ENCODE measurements around the gene TMPRSS2.

The TMPRSS2 gene

GRCh38 chr21:41507521-41508414, at the start of gene TMPRSS2:
Gene TMPRSS2, minus strand, starts transcription at chr21:41508158. Its CDS starts 10,025 bp downstream, at chr21:41498133.
- no peak for DNase-seq

- no peak for DNase-seq
Observed at GRCh38 chr21:41555057-41555456, 47.1 kb upstream of the TMPRSS2 start.

GRCh38 chr21:41552254-41552653, 44.3 kb upstream of the TMPRSS2 start:
- no peak for DNase-seq

GRCh38 chr21:41548781-41549180, 40.8 kb upstream of the TMPRSS2 start:
- DNase-seq: no peak

GRCh38 chr21:41547111-41547510, 39.2 kb upstream of the TMPRSS2 start:
- no peak for DNase-seq

- no peak for DNase-seq
Observed at GRCh38 chr21:41545500-41546359, 37.8 kb upstream of the TMPRSS2 start.

GRCh38 chr21:41542727-41543126, 34.8 kb upstream of the TMPRSS2 start:
- no peak for DNase-seq

GRCh38 chr21:41537356-41537755, 29.4 kb upstream of the TMPRSS2 start:
- no peak for DNase-seq

GRCh38 chr21:41536827-41537103, 28.8 kb upstream of the TMPRSS2 start:
- no peak for DNase-seq

- no peak for DNase-seq
Observed at GRCh38 chr21:41536076-41536826, 28.3 kb upstream of the TMPRSS2 start.

GRCh38 chr21:41530366-41530765, 22.4 kb upstream of the TMPRSS2 start:
- DNase-seq: no peak

- no peak for DNase-seq
Observed at GRCh38 chr21:41529769-41530168, 21.8 kb upstream of the TMPRSS2 start.

GRCh38 chr21:41526478-41527087, 18.6 kb upstream of the TMPRSS2 start:
- no peak for DNase-seq

- no peak for DNase-seq
Observed at GRCh38 chr21:41523175-41523574, 15.2 kb upstream of the TMPRSS2 start.

- no peak for DNase-seq
Observed at GRCh38 chr21:41521489-41522027, 13.6 kb upstream of the TMPRSS2 start.

GRCh38 chr21:41520560-41521442, 12.8 kb upstream of the TMPRSS2 start:
- DNase-seq: no peak

- no peak for DNase-seq
Observed at GRCh38 chr21:41519806-41520559, 12.0 kb upstream of the TMPRSS2 start.

- no peak for DNase-seq
Observed at GRCh38 chr21:41518757-41519156, 10.8 kb upstream of the TMPRSS2 start.

- no peak for DNase-seq
Observed at GRCh38 chr21:41511858-41512257, 3.9 kb upstream of the TMPRSS2 start.

GRCh38 chr21:41510500-41510899, 2.5 kb upstream of the TMPRSS2 start:
- no peak for DNase-seq

- no peak for DNase-seq
Observed at GRCh38 chr21:41509733-41510132, 1.8 kb upstream of the TMPRSS2 start.

Measured in left hindlimb (tissue), 1 donor.